ENCODE measurements around the gene BIK.

The BIK gene

DNA sequence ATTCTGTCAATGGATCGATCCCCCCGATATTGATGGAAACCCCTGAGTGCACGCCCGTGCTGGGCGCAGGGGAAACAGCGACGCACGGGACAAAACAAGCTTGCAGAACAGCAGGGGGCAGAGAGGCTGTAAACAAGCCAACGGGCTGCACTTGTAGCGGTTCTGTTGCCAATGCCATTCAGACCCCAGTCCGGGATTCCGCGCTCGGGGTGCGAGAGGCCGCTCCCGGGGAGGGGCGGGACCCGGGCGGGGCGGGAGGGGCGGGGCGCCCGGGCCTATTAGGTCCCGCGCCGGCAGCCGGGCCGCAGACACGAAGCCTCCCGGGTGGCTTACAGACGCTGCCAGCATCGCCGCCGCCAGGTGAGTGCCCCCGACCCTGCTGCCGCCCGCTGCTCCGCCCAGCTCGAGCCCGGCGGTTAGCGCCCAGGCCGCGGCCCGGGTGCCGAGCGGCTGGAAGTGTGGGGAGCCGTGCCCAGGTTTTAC, at the start of gene BIK:
TSS of gene BIK (plus strand) at position 307 of the 483 bp plus-strand sequence. CDS start 13,273 bp downstream, outside the sequence.
- no peaks in the 10 kb centered on the region for H3K36me3 ChIP-seq (ENCODE audit: control insufficient read depth, low read depth, low read length)
- no peak within 1 kb of the TSS for H3K9ac ChIP-seq (ENCODE audit: low read length)
- peaks cover 4% of the 10 kb centered on the region for H3K4me1 ChIP-seq (ENCODE audit: control insufficient read depth, low read depth, low read length)
- H3K4me3 ChIP-seq (ENCODE audit: low read length): peak within 1 kb of the TSS; percentile 77
- H3K27me3 ChIP-seq (ENCODE audit: control insufficient read depth, insufficient read depth, low read length): peaks cover 56% of the 10 kb centered on the region
- no peak within 1 kb of the TSS for H3K27ac ChIP-seq (ENCODE audit: low read length)
- H3K9me3 ChIP-seq (ENCODE audit: control insufficient read depth, low read depth, low read length): no peaks in the 10 kb centered on the region

GRCh38 chr22:43066134-43066533, 44.4 kb upstream of the BIK start:
- H3K27me3 ChIP-seq (ENCODE audit: control insufficient read depth, insufficient read depth, low read length): no peaks in the 10 kb centered on the region
- no peaks in the 10 kb centered on the region for H3K4me1 ChIP-seq (ENCODE audit: control insufficient read depth, low read depth, low read length)
- H3K27ac ChIP-seq (ENCODE audit: low read length): no peak overlapping the region
- H3K36me3 ChIP-seq (ENCODE audit: control insufficient read depth, low read depth, low read length): no peaks in the 10 kb centered on the region
- H3K9me3 ChIP-seq (ENCODE audit: control insufficient read depth, low read depth, low read length): no peaks in the 10 kb centered on the region
- H3K9ac ChIP-seq (ENCODE audit: low read length): no peak overlapping the region
- no peak overlapping the region for H3K4me3 ChIP-seq (ENCODE audit: low read length)

- H3K36me3 ChIP-seq (ENCODE audit: control insufficient read depth, low read depth, low read length): no peaks in the 10 kb centered on the region
- H3K27ac ChIP-seq (ENCODE audit: low read length): no peak overlapping the region
- H3K4me1 ChIP-seq (ENCODE audit: control insufficient read depth, low read depth, low read length): no peaks in the 10 kb centered on the region
- no peak overlapping the region for H3K4me3 ChIP-seq (ENCODE audit: low read length)
- no peaks in the 10 kb centered on the region for H3K27me3 ChIP-seq (ENCODE audit: control insufficient read depth, insufficient read depth, low read length)
- H3K9ac ChIP-seq (ENCODE audit: low read length): no peak overlapping the region
- H3K9me3 ChIP-seq (ENCODE audit: control insufficient read depth, low read depth, low read length): no peaks in the 10 kb centered on the region
Measured at GRCh38 chr22:43066844-43067385, 43.6 kb upstream of the BIK start.

GRCh38 chr22:43077121-43077877, 33.3 kb upstream of the BIK start:
- H3K36me3 ChIP-seq (ENCODE audit: control insufficient read depth, low read depth, low read length): no peaks in the 10 kb centered on the region
- H3K4me1 ChIP-seq (ENCODE audit: control insufficient read depth, low read depth, low read length): no peaks in the 10 kb centered on the region
- no peak overlapping the region for H3K4me3 ChIP-seq (ENCODE audit: low read length)
- no peak overlapping the region for H3K27ac ChIP-seq (ENCODE audit: low read length)
- H3K27me3 ChIP-seq (ENCODE audit: control insufficient read depth, insufficient read depth, low read length): no peaks in the 10 kb centered on the region
- no peaks in the 10 kb centered on the region for H3K9me3 ChIP-seq (ENCODE audit: control insufficient read depth, low read depth, low read length)
- H3K9ac ChIP-seq (ENCODE audit: low read length): no peak overlapping the region

- no peaks in the 10 kb centered on the region for H3K27me3 ChIP-seq (ENCODE audit: control insufficient read depth, insufficient read depth, low read length)
- no peak overlapping the region for H3K9ac ChIP-seq (ENCODE audit: low read length)
- H3K27ac ChIP-seq (ENCODE audit: low read length): no peak overlapping the region
- H3K9me3 ChIP-seq (ENCODE audit: control insufficient read depth, low read depth, low read length): no peaks in the 10 kb centered on the region
- no peak overlapping the region for H3K4me3 ChIP-seq (ENCODE audit: low read length)
- no peaks in the 10 kb centered on the region for H3K36me3 ChIP-seq (ENCODE audit: control insufficient read depth, low read depth, low read length)
- no peaks in the 10 kb centered on the region for H3K4me1 ChIP-seq (ENCODE audit: control insufficient read depth, low read depth, low read length)
Measured at GRCh38 chr22:43078522-43078921, 32.0 kb upstream of the BIK start.

GRCh38 chr22:43079742-43080141, 30.8 kb upstream of the BIK start:
- Histone ChIP-seq H3K4me3 (ENCODE audit: low read length) (no peak overlapping the region), H3K9ac (ENCODE audit: low read length) (no peak overlapping the region), H3K27ac (ENCODE audit: low read length) (no peak overlapping the region), H3K4me1 (ENCODE audit: control insufficient read depth, low read depth, low read length) (no peaks in the 10 kb centered on the region), H3K36me3 (ENCODE audit: control insufficient read depth, low read depth, low read length) (no peaks in the 10 kb centered on the region), H3K27me3 (ENCODE audit: control insufficient read depth, insufficient read depth, low read length) (no peaks in the 10 kb centered on the region), H3K9me3 (ENCODE audit: control insufficient read depth, low read depth, low read length) (no peaks in the 10 kb centered on the region)

GRCh38 chr22:43080616-43081015, 29.9 kb upstream of the BIK start:
- H3K4me3 ChIP-seq (ENCODE audit: low read length): no peak overlapping the region
- H3K36me3 ChIP-seq (ENCODE audit: control insufficient read depth, low read depth, low read length): no peaks in the 10 kb centered on the region
- H3K27ac ChIP-seq (ENCODE audit: low read length): no peak overlapping the region
- H3K9ac ChIP-seq (ENCODE audit: low read length): no peak overlapping the region
- no peaks in the 10 kb centered on the region for H3K27me3 ChIP-seq (ENCODE audit: control insufficient read depth, insufficient read depth, low read length)
- H3K9me3 ChIP-seq (ENCODE audit: control insufficient read depth, low read depth, low read length): no peaks in the 10 kb centered on the region
- no peaks in the 10 kb centered on the region for H3K4me1 ChIP-seq (ENCODE audit: control insufficient read depth, low read depth, low read length)

GRCh38 chr22:43081968-43082367, 28.6 kb upstream of the BIK start:
- Histone ChIP-seq H3K4me1 (ENCODE audit: control insufficient read depth, low read depth, low read length) (no peaks in the 10 kb centered on the region), H3K27me3 (ENCODE audit: control insufficient read depth, insufficient read depth, low read length) (no peaks in the 10 kb centered on the region), H3K9ac (ENCODE audit: low read length) (no peak overlapping the region), H3K4me3 (ENCODE audit: low read length) (no peak overlapping the region), H3K36me3 (ENCODE audit: control insufficient read depth, low read depth, low read length) (no peaks in the 10 kb centered on the region), H3K27ac (ENCODE audit: low read length) (no peak overlapping the region), H3K9me3 (ENCODE audit: control insufficient read depth, low read depth, low read length) (no peaks in the 10 kb centered on the region)

- Histone ChIP-seq H3K27ac (ENCODE audit: low read length) (no peak overlapping the region), H3K9me3 (ENCODE audit: control insufficient read depth, low read depth, low read length) (no peaks in the 10 kb centered on the region), H3K4me1 (ENCODE audit: control insufficient read depth, low read depth, low read length) (peaks cover 3% of the 10 kb centered on the region), H3K4me3 (ENCODE audit: low read length) (no peak overlapping the region), H3K9ac (ENCODE audit: low read length) (no peak overlapping the region), H3K27me3 (ENCODE audit: control insufficient read depth, insufficient read depth, low read length) (no peaks in the 10 kb centered on the region), H3K36me3 (ENCODE audit: control insufficient read depth, low read depth, low read length) (no peaks in the 10 kb centered on the region)
Measured at GRCh38 chr22:43085658-43086606, 24.6 kb upstream of the BIK start.

DNA sequence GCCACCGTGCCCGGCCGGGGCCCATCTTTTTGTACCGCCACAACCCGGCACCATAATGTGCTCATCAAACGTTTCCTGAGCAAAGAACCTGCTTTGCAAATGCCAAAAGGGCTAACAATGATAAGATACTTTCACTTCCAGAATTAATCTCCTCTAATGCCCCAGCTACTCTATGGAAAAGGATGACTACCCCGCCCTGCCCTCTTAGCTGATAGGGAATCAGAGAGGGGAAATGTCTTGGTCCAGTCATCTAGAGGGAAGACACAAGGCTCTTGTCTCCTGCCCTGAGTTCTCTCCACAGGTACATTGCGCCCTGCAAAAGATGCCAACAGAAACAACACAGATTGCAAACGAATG, 21.9 kb upstream of the BIK start:
- Histone ChIP-seq H3K27ac (ENCODE audit: low read length) (peak overlapping the region; percentile 55), H3K36me3 (ENCODE audit: control insufficient read depth, low read depth, low read length) (no peaks in the 10 kb centered on the region), H3K4me1 (ENCODE audit: control insufficient read depth, low read depth, low read length) (peaks cover 3% of the 10 kb centered on the region), H3K4me3 (ENCODE audit: low read length) (peak overlapping the region; percentile 87), H3K9ac (ENCODE audit: low read length) (peak overlapping the region; percentile 72), H3K9me3 (ENCODE audit: control insufficient read depth, low read depth, low read length) (no peaks in the 10 kb centered on the region), H3K27me3 (ENCODE audit: control insufficient read depth, insufficient read depth, low read length) (no peaks in the 10 kb centered on the region)

- no peaks in the 10 kb centered on the region for H3K36me3 ChIP-seq (ENCODE audit: control insufficient read depth, low read depth, low read length)
- H3K9ac ChIP-seq (ENCODE audit: low read length): peak within 1 kb of the TSS; percentile 72
- peak within 1 kb of the TSS; percentile 55 for H3K27ac ChIP-seq (ENCODE audit: low read length)
- peak within 1 kb of the TSS; percentile 87 for H3K4me3 ChIP-seq (ENCODE audit: low read length)
- no peaks in the 10 kb centered on the region for H3K9me3 ChIP-seq (ENCODE audit: control insufficient read depth, low read depth, low read length)
- H3K27me3 ChIP-seq (ENCODE audit: control insufficient read depth, insufficient read depth, low read length): no peaks in the 10 kb centered on the region
- H3K4me1 ChIP-seq (ENCODE audit: control insufficient read depth, low read depth, low read length): peaks cover 3% of the 10 kb centered on the region
Measured at GRCh38 chr22:43088984-43089717, 21.4 kb upstream of the BIK start, which contains the start of gene TTLL1. Gene TTLL1 (minus strand): TSS chr22:43089391. CDS start chr22:43075586, 13,805 bp downstream.

All from iPS-18a (cell line).